Gastroesophageal sphincter (tissue), 4 donors: ENCODE measurements around the gene SYPL1. TPM values are rescaled to one million over a fixed set of nuclear protein-coding genes. Genes with fewer than 3 reads are reported as not detected.

Source experiments
- ATAC-seq: fragments of 150-250 bp; one replicate; pipeline ENCODE4 v1.9.1; 2016; ENCODE audit warnings: mild to moderate bottlenecking, moderate library complexity
- H3K27ac ChIP-seq, 4 donors: fragments of 200-600 bp; sonication (generic) in 3 of 4; 1 replicate in 3 of 4; 2 replicates in 1 of 4; pipeline ENCODE4 v1.5.1; 2016 to 2019
- H3K27me3 ChIP-seq: fragments of 200-600 bp; sonication (generic); one replicate; pipeline ENCODE4 v1.5.1; 2019
- H3K36me3 ChIP-seq, 2 donors: fragments of 200-600 bp; sonication (generic); one replicate each; pipeline ENCODE4 v1.5.1; 2019; ENCODE audit warnings: control low read depth in 1 of 2
- H3K4me1 ChIP-seq, 3 donors: fragments of 200-600 bp; sonication (generic); 1 replicate in 2 of 3; 2 replicates in 1 of 3; pipeline ENCODE4 v1.5.1; 2016 to 2019; ENCODE audit warnings: control low read depth in 2 of 3
- H3K4me3 ChIP-seq, 2 donors: fragments of 200-600 bp; sonication (generic); one replicate each; pipeline ENCODE4 v1.5.1; 2019; ENCODE audit warnings: mild to moderate bottlenecking in 1 of 2, moderate library complexity in 1 of 2
- H3K9me3 ChIP-seq, 3 donors: fragments of 200-600 bp; sonication (generic); one replicate each; pipeline ENCODE4 v1.5.1; 2017 to 2019; ENCODE audit warnings: control low read depth in 2 of 3
- EP300 ChIP-seq: sonication (generic); formaldehyde crosslinking; IDR thresholded peaks from one replicate; pipeline ENCODE4 v1.6.1; 2017; ENCODE audit warnings: antibody characterized with exemption, mild to moderate bottlenecking
- POLR2A ChIP-seq, 2 donors: fragments of 450-650 bp; IDR thresholded peaks; one replicate each; pipeline ENCODE4 v1.6.1; 2017; ENCODE audit warnings: antibody characterized with exemption in 2 of 2, mild to moderate bottlenecking in 2 of 2, moderate library complexity in 1 of 2
- POLR2AphosphoS5 ChIP-seq: sonication (generic); formaldehyde crosslinking; IDR thresholded peaks from one replicate; pipeline ENCODE4 v1.6.1; 2017; ENCODE audit warnings: antibody characterized with exemption
- WGBS, 2 donors: methylation state at CpG; one replicate each; pipeline ENCODE4 v1.1.5; 2018; ENCODE audit warnings: low coverage in 1 of 2; 5-methylcytosine and 5-hydroxymethylcytosine counted together
- total RNA-seq, 4 donors: library from RNA; depleted of rRNA; stranded (reverse); fragments of >200 nt; gene quantifications; one replicate each; pipeline ENCODE4 v1.1.0, GENCODE V29; 2016
- TF ChIP-seq, protein P1 (sequence below), 4 experiments: fragments of 200-600 bp in 2 of 4; fragments of 450-650 bp in 2 of 4; sonication (generic) in 1 of 4; IDR thresholded peaks; one replicate each; pipeline ENCODE4 v1.5.1; 2017 to 2019; ENCODE audit warnings: antibody characterized with exemption in 4 of 4, mild to moderate bottlenecking in 2 of 4, moderate library complexity in 2 of 4

Gene SYPL1
- total RNA-seq, 4 donors from 2014 or later, result 80.0 to 132 (median 93.2) TPM

DNA sequence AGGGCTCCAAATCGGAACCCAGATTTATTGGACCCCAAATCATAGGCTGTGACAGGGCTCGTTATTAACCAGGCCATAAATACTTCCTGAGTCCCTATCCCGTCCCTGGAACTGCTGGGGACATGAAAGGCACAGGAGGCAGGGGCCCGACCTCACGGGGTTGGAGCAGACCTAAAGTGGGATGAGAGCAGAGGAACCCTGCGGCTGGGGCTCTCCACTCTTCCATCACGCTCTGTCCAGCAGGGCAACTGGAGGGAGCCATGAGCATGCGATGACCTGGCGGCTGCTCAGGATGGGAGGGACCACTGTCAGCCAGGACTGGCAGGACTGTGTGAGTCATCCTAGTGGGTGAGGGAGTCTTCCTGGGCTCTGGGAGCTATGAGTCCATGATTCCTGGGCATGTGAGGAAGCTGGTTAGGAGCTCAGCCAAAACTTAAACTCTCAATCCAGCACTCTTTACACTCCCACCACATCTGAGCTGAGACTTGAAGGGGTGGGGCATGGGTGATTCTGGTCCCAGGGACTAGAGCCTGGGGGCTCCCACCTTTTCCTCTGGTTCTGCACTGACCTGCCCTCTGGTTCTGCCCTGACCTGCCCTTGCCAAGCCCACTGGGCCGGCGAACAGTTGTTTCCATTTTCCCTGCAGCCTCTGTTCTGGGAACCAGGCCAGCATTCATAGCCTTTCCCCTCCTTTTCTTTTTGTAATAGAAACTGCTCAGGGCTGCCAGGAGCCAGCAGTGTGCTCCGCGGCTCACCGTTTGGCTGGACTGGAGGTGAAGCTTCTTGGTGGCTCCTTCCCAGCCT is 47.1 kb downstream of the SYPL1 start:
- H3K4me1 ChIP-seq, result peaks cover 12 to 82% (median 26%) of the 10 kb centered on the region in 3 donors
- TF ChIP-seq POLR2AphosphoS5 (peak; percentile 77), EP300 (no peak), POLR2A (IDR thresholded peaks at IDR 0.05) (no peak)
- TF ChIP-seq, protein P1, sequence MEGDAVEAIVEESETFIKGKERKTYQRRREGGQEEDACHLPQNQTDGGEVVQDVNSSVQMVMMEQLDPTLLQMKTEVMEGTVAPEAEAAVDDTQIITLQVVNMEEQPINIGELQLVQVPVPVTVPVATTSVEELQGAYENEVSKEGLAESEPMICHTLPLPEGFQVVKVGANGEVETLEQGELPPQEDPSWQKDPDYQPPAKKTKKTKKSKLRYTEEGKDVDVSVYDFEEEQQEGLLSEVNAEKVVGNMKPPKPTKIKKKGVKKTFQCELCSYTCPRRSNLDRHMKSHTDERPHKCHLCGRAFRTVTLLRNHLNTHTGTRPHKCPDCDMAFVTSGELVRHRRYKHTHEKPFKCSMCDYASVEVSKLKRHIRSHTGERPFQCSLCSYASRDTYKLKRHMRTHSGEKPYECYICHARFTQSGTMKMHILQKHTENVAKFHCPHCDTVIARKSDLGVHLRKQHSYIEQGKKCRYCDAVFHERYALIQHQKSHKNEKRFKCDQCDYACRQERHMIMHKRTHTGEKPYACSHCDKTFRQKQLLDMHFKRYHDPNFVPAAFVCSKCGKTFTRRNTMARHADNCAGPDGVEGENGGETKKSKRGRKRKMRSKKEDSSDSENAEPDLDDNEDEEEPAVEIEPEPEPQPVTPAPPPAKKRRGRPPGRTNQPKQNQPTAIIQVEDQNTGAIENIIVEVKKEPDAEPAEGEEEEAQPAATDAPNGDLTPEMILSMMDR (IDR thresholded peaks at IDR 0.05), result peak in 3 of 4 experiments; percentile 31 to 34 (median 34)
- H3K27me3 ChIP-seq, result no peaks in the 10 kb centered on the region
- 0 to 25% methylated on average over 3 to 4 of the region's 14 CpGs for WGBS, 2 donors
- H3K36me3 ChIP-seq, result no peaks in the 10 kb centered on the region
- peak overlapping the region; percentile 72 to 91 (median 86) for H3K27ac ChIP-seq
- peak overlapping the region in 1 of 2 donors; percentile 27 for H3K4me3 ChIP-seq
- ATAC-seq, result peak; percentile 96
- no peaks in the 10 kb centered on the region for H3K9me3 ChIP-seq

DNA sequence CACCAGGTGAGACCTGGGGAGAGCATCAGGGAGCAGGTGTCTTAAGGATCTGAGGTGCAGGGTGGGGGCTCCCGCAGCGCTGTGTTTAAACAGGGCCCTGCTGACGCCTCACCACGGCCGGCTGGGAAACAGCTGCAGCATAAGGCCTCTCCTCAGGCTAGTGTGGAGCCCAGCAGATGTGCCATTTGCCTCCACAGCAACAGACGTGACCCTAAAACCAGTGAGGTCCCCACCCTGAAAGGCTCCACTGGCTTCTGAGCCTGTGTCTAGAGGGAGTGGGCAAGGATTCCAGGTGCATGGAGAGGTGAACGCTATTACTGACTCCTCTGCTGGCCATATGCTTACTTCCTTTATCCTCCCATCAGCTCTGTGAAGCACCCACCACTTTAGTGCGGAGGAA is 47.8 kb downstream of the SYPL1 start:
- peaks cover 12 to 81% (median 22%) of the 10 kb centered on the region in 3 donors for H3K4me1 ChIP-seq
- ATAC-seq, result no peak
- H3K27me3 ChIP-seq, result no peaks in the 10 kb centered on the region
- H3K36me3 ChIP-seq, result no peaks in the 10 kb centered on the region
- WGBS, 2 donors, result 85% methylated on average over 4 of the region's 8 CpGs; no CpG with 5 or more reads in 1 of the 2 donors
- peak overlapping the region; percentile 72 to 91 (median 86) for H3K27ac ChIP-seq
- no peak overlapping the region for H3K4me3 ChIP-seq
- H3K9me3 ChIP-seq, result no peaks in the 10 kb centered on the region
- TF ChIP-seq, protein P1 (IDR thresholded peaks at IDR 0.05), result no peak
- no peak for TF ChIP-seq POLR2AphosphoS5
- no peak for TF ChIP-seq EP300

DNA sequence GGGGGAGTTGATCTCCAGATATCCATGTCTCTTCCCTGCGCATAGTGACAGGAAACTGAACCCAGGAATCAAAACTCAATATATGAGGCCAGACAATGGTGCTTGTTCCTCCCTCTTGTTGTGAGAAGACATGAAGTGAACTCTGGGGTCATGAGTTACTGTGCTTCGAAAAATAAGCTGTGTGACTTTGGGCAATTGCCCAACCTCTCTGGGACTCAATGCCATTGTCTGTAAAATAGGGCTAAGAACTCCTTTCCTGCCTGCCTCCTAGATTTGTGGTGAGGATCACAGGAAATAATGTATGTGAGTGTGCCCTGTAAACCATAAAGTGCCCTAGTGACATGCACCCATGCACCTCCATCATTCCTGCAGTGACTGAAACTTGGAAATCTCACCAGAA is 48.4 kb downstream of the SYPL1 start:
- TF ChIP-seq POLR2A (IDR thresholded peaks at IDR 0.05) (no peak), EP300 (no peak), POLR2AphosphoS5 (no peak)
- TF ChIP-seq, protein P1 (IDR thresholded peaks at IDR 0.05), result no peak
- H3K9me3 ChIP-seq, result no peaks in the 10 kb centered on the region
- H3K27me3 ChIP-seq, result no peaks in the 10 kb centered on the region
- peaks cover 9 to 81% (median 18%) of the 10 kb centered on the region in 3 donors for H3K4me1 ChIP-seq
- H3K36me3 ChIP-seq, result no peaks in the 10 kb centered on the region
- peak overlapping the region in 3 of 4 donors; percentile 85 to 91 (median 87) for H3K27ac ChIP-seq
- 92% methylated on average over 2 of the region's 2 CpGs; no CpG with 5 or more reads in 1 of the 2 donors for WGBS, 2 donors
- no peak for ATAC-seq
- no peak overlapping the region for H3K4me3 ChIP-seq

DNA sequence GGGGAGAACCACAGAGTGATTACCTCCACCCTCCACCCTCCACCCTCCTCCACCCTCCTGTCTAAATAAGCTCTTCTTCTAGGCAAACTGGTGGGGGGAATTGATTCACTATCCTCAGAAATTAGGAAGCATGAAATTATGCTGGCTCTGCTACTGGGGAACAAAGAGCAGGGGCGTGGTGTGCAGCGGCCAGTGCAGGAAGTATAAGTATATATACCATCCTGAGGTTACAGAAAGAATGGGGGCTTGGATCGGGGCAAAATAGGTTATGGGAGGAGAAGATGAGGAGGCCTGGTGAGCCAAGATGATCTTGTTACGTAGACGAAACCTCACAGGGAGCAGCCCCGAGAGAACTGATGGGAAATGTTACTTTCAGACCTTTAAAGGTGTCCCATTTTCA is 49.1 kb downstream of the SYPL1 start:
- Histone ChIP-seq H3K4me3 (no peak overlapping the region), H3K27me3 (no peaks in the 10 kb centered on the region), H3K4me1 (peaks cover 6 to 82% (median 14%) of the 10 kb centered on the region in 3 donors), H3K9me3 (no peaks in the 10 kb centered on the region), H3K27ac (peak overlapping the region in 1 of 4 donors; percentile 1), H3K36me3 (no peaks in the 10 kb centered on the region)
- 80 to 81% methylated on average over 4 to 6 of the region's 6 CpGs for WGBS, 2 donors
- TF ChIP-seq POLR2A (IDR thresholded peaks at IDR 0.05) (no peak), POLR2AphosphoS5 (no peak), EP300 (no peak)
- TF ChIP-seq, protein P1 (IDR thresholded peaks at IDR 0.05), result no peak
- ATAC-seq, result no peak
